Measurements from ENCODE around the gene TENT4A. TPM values are rescaled to one million over a fixed set of nuclear protein-coding genes. Genes with fewer than 3 reads are reported as not detected.

The TENT4A gene
- 10 to 100 TPM in 1 of 2 donors, 1 to 10 TPM in 1; 7.6 to 17.3 TPM for total RNA-seq

GRCh38 chr5:6713274-6714225 is at the start of gene TENT4A:
Gene TENT4A, plus strand, starts transcription at chr5:6713432. Its CDS starts 552 bp downstream, at chr5:6713984.

Other genes with a start within 250 kb of the TENT4A start
- gene NSUN2, start 80.4 kb upstream of the TENT4A start, total RNA-seq, result 10 to 100 TPM; 34.4 to 67.3 TPM
- gene SRD5A1, start 80.0 kb upstream of the TENT4A start, total RNA-seq, result 1 to 10 TPM; 7.6 to 8.0 TPM